Rectal smooth muscle tissue (tissue), 1 donor: Measurements from ENCODE around the gene ZNF236.
"Not testable (repeated sequence)": the region's sequence is repeated elsewhere in the genome, so short reads cannot be mapped to it uniquely, and the experiment has no call there.

ENCODE experiments used
- H3K27ac ChIP-seq: one replicate; pipeline ENCODE4 v1.7.0; 2013; ENCODE audit warnings: low read depth, low read length, inconsistent platforms
- H3K27me3 ChIP-seq: one replicate; pipeline ENCODE4 v1.7.0; 2013; ENCODE audit warnings: low read length; ENCODE audit not compliant: control insufficient read depth, insufficient read depth
- H3K36me3 ChIP-seq: one replicate; pipeline ENCODE4 v1.7.0; 2013; ENCODE audit warnings: low read length; ENCODE audit not compliant: control insufficient read depth, insufficient read depth
- H3K4me1 ChIP-seq: one replicate; pipeline ENCODE4 v1.7.0; 2013; ENCODE audit warnings: low read length; ENCODE audit not compliant: control insufficient read depth, insufficient read depth
- H3K4me3 ChIP-seq: one replicate; pipeline ENCODE4 v1.7.0; 2013; ENCODE audit warnings: low read length
- H3K9ac ChIP-seq: one replicate; pipeline ENCODE4 v1.7.0; 2013; ENCODE audit warnings: low read length

ZNF236 gene

DNA sequence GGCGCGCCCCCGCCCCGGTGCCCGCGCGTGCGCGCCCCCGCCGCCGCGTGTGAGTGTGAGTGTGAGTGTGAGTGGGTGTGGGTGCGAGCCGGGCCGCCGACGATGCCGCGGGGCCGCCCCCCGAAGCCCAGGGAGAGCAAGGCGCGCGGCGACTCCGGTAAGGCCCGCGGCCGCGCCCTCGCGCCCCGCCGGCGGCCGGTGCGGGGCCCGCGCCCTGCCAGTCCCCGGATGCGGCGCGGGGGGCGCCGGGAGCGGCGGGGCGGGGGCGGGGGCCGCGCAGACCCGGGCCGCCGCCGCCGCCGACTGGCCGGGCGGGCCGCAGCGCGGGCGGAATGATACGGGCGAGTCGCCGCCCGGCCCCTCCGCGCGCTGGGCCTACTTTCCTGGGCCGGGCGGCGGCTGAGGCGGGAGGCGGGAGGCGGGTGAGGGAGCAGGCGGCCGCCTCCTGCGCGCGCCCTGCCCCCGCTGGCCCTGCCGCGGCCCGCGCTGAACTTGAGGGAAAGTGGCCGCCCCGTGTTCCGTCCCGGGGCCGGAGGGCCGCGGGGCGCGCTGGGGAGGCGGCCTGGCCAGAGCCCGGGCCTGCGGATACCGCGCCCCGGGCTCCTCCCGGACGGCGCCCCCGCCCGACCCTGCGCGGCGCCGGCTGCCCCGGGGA is at the start of gene ZNF236:
ZNF236 (plus strand) TSS at position 52 of the 655 bp plus-strand sequence; CDS start at position 103, 51 bp downstream.
- H3K27me3 ChIP-seq: no peaks in the 10 kb centered on the region
- H3K36me3 ChIP-seq: no peaks in the 10 kb centered on the region
- peaks cover 5% of the 10 kb centered on the region for H3K4me1 ChIP-seq
- H3K4me3 ChIP-seq: peak within 1 kb of the TSS; percentile 99
- peak within 1 kb of the TSS; percentile 96 for H3K27ac ChIP-seq
- H3K9ac ChIP-seq: peak within 1 kb of the TSS; percentile 96

DNA sequence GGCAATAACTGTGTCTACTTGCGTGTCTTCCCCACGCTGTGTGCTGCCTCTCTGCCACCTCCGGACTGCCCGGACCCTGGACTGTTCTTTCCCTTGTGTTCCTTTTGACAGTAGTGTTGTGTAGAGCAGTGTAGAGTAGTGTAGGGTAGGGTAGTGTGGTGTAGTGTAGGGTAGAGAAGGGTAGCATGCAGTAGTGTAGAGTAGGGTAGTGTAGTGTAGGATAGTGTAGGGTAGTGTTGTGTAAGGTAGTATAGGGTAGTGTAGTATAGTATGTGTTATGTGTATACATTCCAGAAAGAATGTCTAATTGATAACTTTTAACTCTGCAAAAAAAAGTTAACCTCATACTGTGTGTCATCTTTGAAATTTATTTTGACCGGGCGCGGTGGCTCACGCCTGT is 49.7 kb upstream of the ZNF236 start:
- no peak overlapping the region for H3K9ac ChIP-seq
- no peaks in the 10 kb centered on the region for H3K27me3 ChIP-seq
- H3K4me1 ChIP-seq: no peaks in the 10 kb centered on the region
- H3K36me3 ChIP-seq: no peaks in the 10 kb centered on the region
- no peak overlapping the region for H3K4me3 ChIP-seq
- no peak overlapping the region for H3K27ac ChIP-seq

DNA sequence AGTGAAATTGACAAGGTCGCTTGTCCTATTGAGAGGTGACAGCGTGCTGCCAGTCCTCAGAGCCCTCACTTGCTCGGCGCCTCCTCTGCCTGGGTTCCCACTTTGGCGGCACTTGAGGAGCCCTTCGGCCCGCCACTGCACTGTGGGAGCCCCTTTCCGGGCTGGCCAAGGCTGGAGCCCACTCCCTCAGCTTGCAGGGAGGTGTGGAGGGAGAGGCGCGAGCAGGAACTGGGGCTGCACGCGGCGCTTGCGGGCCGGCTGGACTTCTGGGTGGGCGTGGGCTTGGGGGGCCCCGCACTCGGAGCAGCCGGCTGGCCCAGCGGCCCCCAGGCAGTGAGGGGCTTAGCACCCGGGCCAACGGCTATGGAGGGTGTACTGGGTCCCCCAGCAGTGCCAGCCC is 45.3 kb upstream of the ZNF236 start:
- not testable (repeated sequence) for H3K27me3 ChIP-seq, H3K4me1 ChIP-seq, H3K4me3 ChIP-seq, H3K9ac ChIP-seq, H3K36me3 ChIP-seq, H3K27ac ChIP-seq

DNA sequence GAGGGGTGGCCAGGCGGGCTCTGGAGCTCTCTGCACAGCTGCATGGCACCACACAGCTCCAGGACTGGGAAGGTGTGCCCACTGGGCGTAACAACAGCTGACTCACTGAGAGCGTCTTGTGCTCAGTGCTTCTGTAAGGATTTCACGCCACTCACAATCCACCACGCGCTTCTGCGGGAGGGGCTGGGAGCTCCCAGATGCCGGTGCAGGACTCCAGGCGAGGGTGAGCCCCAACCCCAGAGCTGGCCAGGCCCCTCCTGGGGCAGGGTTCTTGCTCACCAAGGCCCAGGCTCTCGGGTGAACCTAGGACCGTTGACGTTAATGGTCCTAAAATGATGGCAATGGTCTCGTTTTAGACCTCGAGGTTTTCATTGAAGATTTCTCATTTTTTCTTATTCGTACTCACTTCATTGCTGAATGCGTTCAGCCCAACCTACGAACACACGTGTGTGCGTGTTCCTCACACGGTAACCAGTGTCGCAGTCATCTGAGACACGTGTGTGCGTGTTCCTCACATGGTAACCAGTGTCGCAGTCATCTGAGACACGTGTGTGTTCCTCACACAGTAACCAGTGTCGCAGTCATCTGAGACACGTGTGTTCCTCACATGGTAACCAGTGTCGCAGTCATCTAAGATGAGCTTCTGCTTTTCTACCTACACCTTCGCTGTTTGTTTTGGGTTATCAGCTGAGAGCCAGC is 38.4 kb upstream of the ZNF236 start:
- Histone ChIP-seq H3K36me3 (no peaks in the 10 kb centered on the region), H3K4me1 (no peaks in the 10 kb centered on the region), H3K27me3 (no peaks in the 10 kb centered on the region), H3K9ac (no peak overlapping the region), H3K4me3 (no peak overlapping the region), H3K27ac (no peak overlapping the region)

DNA sequence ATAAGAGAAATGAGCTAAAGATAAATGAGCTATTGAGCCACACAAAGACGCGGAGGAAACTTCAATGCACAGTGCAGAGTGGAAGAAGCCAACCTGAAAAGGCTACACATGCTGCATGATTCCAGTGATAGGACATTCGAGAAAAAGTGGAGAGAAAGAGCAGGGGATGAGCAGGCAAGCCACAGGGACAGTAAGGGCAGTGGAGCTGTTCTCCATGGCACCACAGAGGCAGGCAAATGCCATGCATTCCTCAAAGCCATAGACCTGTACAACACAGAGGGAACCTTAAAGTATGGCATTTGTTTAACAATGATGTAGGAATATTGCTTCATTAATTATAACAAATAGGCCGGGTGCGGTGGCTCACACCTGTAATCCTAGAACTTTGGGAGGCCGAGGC is 36.5 kb upstream of the ZNF236 start:
- Histone ChIP-seq H3K4me1 (no peaks in the 10 kb centered on the region), H3K27ac (no peak overlapping the region), H3K4me3 (no peak overlapping the region), H3K36me3 (no peaks in the 10 kb centered on the region), H3K9ac (no peak overlapping the region), H3K27me3 (no peaks in the 10 kb centered on the region)

DNA sequence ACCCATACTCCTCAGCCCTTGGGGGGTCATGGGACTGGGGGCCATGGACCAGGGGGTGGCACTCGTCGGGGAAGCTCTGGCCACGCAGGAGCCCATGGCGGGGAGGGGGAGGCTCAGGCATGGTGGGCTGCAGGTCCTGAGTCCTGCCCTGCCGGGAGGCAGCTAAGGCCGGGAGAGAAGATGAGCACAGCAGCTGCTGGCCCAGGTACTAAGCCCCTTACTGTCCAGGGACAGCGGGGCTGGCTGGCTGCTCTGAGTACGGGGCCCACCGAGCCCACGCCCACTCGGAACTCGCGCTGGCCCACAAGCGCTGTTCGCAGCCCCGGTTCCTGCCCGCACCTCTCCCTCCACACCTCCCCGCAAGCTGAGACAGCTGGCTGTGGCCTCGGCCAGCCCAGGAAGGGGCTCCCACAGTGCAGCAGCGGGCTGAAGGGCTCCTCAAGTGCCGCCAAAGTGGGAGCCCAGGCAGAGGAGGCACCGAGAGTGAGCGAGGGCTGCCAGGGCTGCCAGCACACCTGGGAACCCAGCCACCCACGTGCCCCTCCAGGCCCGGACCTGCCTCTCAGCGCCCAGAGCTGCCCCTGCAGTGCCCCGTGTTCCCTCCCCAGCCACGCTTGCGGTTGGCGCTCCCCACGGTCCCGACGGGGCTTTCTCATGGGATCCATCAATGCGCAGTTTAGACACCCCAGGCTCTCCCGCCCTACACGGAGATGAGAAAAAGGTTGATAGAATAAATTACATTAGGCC is 33.6 kb upstream of the ZNF236 start:
- H3K36me3 ChIP-seq: no peaks in the 10 kb centered on the region
- H3K27ac ChIP-seq: no peak overlapping the region
- no peak overlapping the region for H3K4me3 ChIP-seq
- H3K9ac ChIP-seq: no peak overlapping the region
- H3K4me1 ChIP-seq: no peaks in the 10 kb centered on the region
- no peaks in the 10 kb centered on the region for H3K27me3 ChIP-seq

DNA sequence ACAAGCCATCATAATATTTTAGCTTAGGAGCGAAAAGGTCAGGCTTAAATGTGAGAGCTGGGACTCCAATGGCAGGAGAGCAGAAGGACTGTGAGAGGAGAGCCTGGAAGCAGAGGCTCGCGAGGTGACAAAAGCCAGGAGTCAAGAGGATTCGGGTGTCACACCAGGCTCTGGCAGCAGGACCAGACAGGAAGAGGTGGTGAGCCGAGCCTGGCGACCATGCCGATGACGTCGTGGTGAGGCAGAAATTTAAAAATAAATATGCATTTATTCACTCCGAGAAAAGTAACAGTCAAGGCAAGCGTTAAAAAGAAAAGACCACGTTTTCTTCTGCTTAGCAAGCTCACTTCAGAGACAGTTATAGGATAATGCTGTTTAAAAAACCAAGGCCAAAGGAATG is 31.3 kb upstream of the ZNF236 start:
- Histone ChIP-seq H3K9ac (no peak overlapping the region), H3K27me3 (no peaks in the 10 kb centered on the region), H3K4me3 (no peak overlapping the region), H3K36me3 (no peaks in the 10 kb centered on the region), H3K4me1 (no peaks in the 10 kb centered on the region), H3K27ac (no peak overlapping the region)

DNA sequence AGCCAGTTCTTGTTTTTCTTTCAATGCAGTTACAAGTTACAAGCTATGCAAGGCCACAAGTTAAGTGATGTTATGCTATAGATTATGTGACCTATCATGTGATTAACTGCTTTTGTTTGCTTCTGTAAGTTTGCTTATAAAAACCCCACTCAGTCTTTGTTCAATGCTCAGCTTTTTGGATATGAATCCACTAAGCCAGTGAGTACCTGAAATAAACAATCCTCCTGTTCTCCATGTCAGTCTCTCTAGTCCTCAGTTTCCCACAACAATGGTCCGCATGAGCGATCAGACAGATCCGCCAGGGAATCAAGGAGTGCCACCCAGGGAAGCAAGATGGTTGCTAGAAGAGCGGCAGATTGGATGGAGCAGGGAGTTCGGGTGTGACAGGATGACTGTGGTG is 30.7 kb upstream of the ZNF236 start:
- Histone ChIP-seq H3K36me3 (no peaks in the 10 kb centered on the region), H3K9ac (no peak overlapping the region), H3K4me1 (no peaks in the 10 kb centered on the region), H3K27ac (no peak overlapping the region), H3K27me3 (no peaks in the 10 kb centered on the region), H3K4me3 (no peak overlapping the region)

DNA sequence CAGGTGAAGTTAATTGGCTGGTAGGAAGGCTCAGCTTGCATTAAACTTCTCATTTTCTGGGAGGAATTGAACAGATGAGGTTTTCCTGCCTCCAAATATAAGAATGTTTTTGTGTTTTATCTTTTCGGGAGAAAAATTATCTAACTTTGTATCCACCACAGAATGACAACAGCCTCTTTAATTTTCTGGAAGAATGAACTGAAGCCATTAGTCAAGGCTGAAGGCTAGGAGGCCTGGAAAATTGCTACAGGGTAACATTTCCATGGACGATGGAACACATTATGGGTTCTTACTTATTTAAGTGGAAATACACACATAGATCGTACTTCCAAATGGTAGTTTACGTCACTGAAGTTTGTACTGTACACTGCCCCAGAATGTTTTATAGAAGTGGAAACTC is 28.0 kb upstream of the ZNF236 start:
- no peak overlapping the region for H3K9ac ChIP-seq
- no peak overlapping the region for H3K4me3 ChIP-seq
- no peaks in the 10 kb centered on the region for H3K36me3 ChIP-seq
- no peaks in the 10 kb centered on the region for H3K27me3 ChIP-seq
- no peak overlapping the region for H3K27ac ChIP-seq
- H3K4me1 ChIP-seq: no peaks in the 10 kb centered on the region

DNA sequence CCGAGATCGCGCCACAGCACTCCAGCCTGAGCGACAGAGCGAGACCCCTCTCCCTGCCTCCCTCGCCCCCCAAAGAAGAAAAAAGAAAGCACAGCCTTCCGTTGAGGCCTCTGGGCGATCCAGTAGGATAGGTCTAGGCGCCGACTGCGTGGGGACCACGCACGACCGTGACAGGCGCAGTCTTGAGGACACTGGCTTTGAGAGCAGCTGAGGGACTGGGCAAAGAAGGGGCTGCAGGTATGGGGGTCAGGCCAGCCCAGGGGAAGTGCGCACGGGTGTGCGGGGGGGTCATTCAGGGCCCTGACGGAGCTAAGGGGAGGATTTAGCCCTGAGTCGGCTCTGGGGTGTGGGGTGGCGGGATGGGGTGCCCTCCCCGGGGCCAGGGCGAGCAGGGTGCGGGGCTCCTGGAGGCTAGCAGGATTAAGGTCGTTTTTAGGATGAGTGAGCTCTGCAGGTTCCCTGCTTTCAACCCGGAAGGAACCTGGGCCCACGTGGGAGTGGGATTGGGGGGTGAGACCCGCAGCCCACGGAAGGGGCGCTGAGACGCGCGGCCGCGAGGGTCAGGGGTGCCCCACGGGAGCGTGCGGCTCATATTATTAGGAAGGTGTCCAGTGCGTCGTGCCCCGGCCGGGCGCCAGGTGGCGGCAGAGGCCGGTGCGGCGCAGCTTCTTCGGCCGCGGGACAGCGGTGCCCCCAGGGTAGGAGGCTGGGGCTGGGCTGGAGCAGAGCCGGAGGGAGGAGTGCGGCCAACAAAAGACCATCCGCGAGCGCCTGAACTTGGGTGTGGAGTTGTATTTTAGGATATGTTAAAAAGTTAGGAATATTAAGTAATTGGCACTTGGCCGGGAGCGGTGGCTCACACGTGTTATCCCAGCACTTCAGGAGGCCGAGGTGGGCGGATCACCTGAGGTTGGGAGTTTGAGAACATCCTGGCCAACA is 20.5 kb upstream of the ZNF236 start:
- H3K27ac ChIP-seq: no peak overlapping the region

DNA sequence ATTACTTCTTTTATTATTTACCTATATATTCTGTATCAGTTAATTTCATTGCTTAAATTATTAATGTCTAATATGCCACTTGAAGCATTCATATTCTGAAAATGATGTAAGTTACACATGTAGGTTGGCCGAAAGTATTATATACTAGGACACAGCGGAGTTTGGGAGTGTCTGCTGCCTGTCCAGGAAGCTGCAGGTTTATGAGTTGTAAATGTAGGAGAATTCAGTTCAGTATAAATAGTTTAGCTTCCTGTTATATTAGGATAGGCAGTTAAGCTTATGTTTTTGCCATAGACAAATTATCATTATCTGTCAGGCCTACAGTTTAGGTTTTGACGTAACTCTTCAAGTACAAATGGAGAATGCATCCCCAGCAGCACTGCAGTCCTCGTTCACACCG is 18.9 kb upstream of the ZNF236 start:
- Histone ChIP-seq H3K4me3 (no peak overlapping the region), H3K9ac (no peak overlapping the region), H3K27ac (no peak overlapping the region), H3K27me3 (no peaks in the 10 kb centered on the region), H3K36me3 (no peaks in the 10 kb centered on the region), H3K4me1 (peaks cover 4% of the 10 kb centered on the region)

More for the DNA sequence above, 20.5 kb upstream of the ZNF236 start:
- Histone ChIP-seq H3K4me3 (peak overlapping the region; percentile 40), H3K4me1 (peaks cover 4% of the 10 kb centered on the region), H3K27me3 (no peaks in the 10 kb centered on the region), H3K36me3 (no peaks in the 10 kb centered on the region), H3K9ac (no peak overlapping the region)

DNA sequence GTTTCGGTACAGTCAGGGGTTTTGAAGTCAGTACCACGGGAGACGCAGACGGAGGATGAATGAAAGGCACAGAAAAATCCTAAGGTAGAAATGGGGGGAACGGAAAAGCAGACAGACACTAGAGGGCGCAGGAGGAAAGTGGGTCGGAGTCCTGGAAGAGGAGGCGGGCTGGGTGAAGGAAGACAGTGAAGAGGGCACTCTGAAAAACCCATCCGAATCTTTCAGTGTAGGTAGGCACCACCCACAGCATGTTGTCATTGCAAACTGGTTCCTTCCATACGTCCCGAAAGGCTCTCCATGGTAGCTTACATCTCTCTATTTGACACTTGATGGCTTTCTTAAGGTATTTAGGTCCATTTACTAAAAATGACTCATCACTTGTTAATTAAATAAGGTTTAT is 18.5 kb upstream of the ZNF236 start:
- H3K4me3 ChIP-seq: no peak overlapping the region
- H3K36me3 ChIP-seq: no peaks in the 10 kb centered on the region
- no peaks in the 10 kb centered on the region for H3K27me3 ChIP-seq
- no peak overlapping the region for H3K27ac ChIP-seq
- H3K9ac ChIP-seq: no peak overlapping the region
- H3K4me1 ChIP-seq: peaks cover 4% of the 10 kb centered on the region
